SK-N-SH (cell line): ENCODE measurements around the gene HECTD2. TPM values are rescaled to one million over a fixed set of nuclear protein-coding genes. Genes with fewer than 3 reads are reported as not detected.

ENCODE experiments used
- CTCF ChIA-PET: fragments of 300-600, 350-600 bp; formaldehyde crosslinking; extraction: SDS; loops from one replicate; lab custom pipeline; 2021; lab: Yijun Ruan, JAX
- POLR2A ChIA-PET: fragments of 350-600 bp; sonication (Branson Sonifier 250); formaldehyde crosslinking; extraction: SDS; loops from one replicate; lab custom pipeline; 2020; ENCODE audit warnings: antibody characterized with exemption, inconsistent platforms; lab: Yijun Ruan, JAX
- DNase-seq: peaks from one replicate; pipeline ENCODE4 v3.0.0; 2012
- H2AFZ ChIP-seq: fragments of 200-600 bp; sonication (generic); 2 replicates; pipeline ENCODE4 v1.8.1; 2016; ENCODE audit warnings: antibody characterized with exemption, mild to moderate bottlenecking, low read depth
- H3F3A ChIP-seq: fragments of 200-600 bp; sonication (generic); replicated peaks from 2 replicates; pipeline ENCODE3; 2016; ENCODE audit warnings: antibody characterized with exemption, mild to moderate bottlenecking; ENCODE audit not compliant: insufficient read depth
- H3K27ac ChIP-seq, 2 experiments: fragments of 200-500 bp in 1 of 2; fragments of 200-600 bp in 1 of 2; sonication (Bioruptor generic) in 1 of 2; sonication (generic), shearing (Covaris generic) in 1 of 2; 2 replicates each; pipeline versions ENCODE4 v1.5.1 to v1.6.1; 2014 to 2016; ENCODE audit warnings: low read depth in 2 of 2, inconsistent platforms in 1 of 2, low read length in 1 of 2, mild to moderate bottlenecking in 1 of 2, mixed read lengths in 1 of 2
- H3K27me3 ChIP-seq: fragments of 200-600 bp; sonication (generic), shearing (Covaris generic); 2 replicates; pipeline ENCODE4 v1.6.1; 2016; ENCODE audit warnings: mixed run types; ENCODE audit not compliant: insufficient read depth
- H3K36me3 ChIP-seq, 2 experiments: fragments of 200-500 bp in 1 of 2; fragments of 200-600 bp in 1 of 2; sonication (Bioruptor generic) in 1 of 2; sonication (generic) in 1 of 2; replicated peaks in 1 of 2; 2 replicates each; pipeline versions ENCODE3 to v1.5.1; 2014 to 2016; ENCODE audit warnings: low read length in 1 of 2, mild to moderate bottlenecking in 1 of 2; ENCODE audit not compliant: insufficient read depth in 2 of 2, control insufficient read depth in 1 of 2
- H3K4me1 ChIP-seq, 2 experiments: fragments of 200-500 bp in 1 of 2; fragments of 200-600 bp in 1 of 2; sonication (Bioruptor generic) in 1 of 2; sonication (generic), shearing (Covaris generic) in 1 of 2; 2 replicates each; pipeline versions ENCODE4 v1.5.1 to v1.6.1; 2014 to 2016; ENCODE audit warnings: low read depth in 1 of 2, low read length in 1 of 2, mixed run types in 1 of 2; ENCODE audit not compliant: insufficient read depth in 2 of 2, control insufficient read depth in 1 of 2
- H3K4me2 ChIP-seq: fragments of 200-600 bp; sonication (generic), shearing (Covaris generic); 2 replicates; pipeline ENCODE4 v1.6.1; 2017; ENCODE audit warnings: mixed run types
- H3K4me3 ChIP-seq, 2 experiments: fragments of 200-500 bp in 1 of 2; fragments of 200-600 bp in 1 of 2; sonication (Bioruptor generic) in 1 of 2; sonication (generic), shearing (Covaris generic) in 1 of 2; 2 replicates each; pipeline versions ENCODE4 v1.5.1 to v1.8.1; 2014 to 2016; ENCODE audit warnings: low read depth in 2 of 2, inconsistent platforms in 1 of 2, low read length in 1 of 2, mild to moderate bottlenecking in 1 of 2, mixed read lengths in 1 of 2, moderate library complexity in 1 of 2
- H3K79me2 ChIP-seq: fragments of 200-600 bp; sonication (generic); 2 replicates; pipeline ENCODE4 v1.8.1; 2017; ENCODE audit warnings: mild to moderate bottlenecking; ENCODE audit not compliant: insufficient read depth
- H3K9ac ChIP-seq: fragments of 200-600 bp; sonication (generic); 2 replicates; pipeline ENCODE4 v1.6.1; 2017; ENCODE audit warnings: mixed run types
- H3K9me2 ChIP-seq: fragments of 200-600 bp; sonication (generic); 2 replicates; pipeline ENCODE4 v1.6.1; 2017; ENCODE audit warnings: mixed run types
- H3K9me3 ChIP-seq: fragments of 200-600 bp; sonication (generic); 2 replicates; pipeline ENCODE4 v1.6.1; 2017; ENCODE audit warnings: mixed run types, mild to moderate bottlenecking, moderate library complexity
- H4K20me1 ChIP-seq: fragments of 200-600 bp; sonication (generic); 2 replicates; pipeline ENCODE4 v1.6.1; 2017; ENCODE audit warnings: mild to moderate bottlenecking, mixed run types; ENCODE audit not compliant: insufficient read depth
- CHD2 ChIP-seq: fragments of 150-350 bp; IDR thresholded peaks from 2 replicates; pipeline ENCODE4 v1.6.1; 2018; ENCODE audit warnings: low read length; ENCODE audit not compliant: partially characterized antibody
- CTCF ChIP-seq: fragments of 200-600 bp; sonication (generic); IDR thresholded peaks from 2 replicates; pipeline ENCODE4 v1.6.1; 2017; ENCODE audit warnings: antibody characterized with exemption, mild to moderate bottlenecking, moderate library complexity
- ELF1 ChIP-seq: IDR thresholded peaks from 2 replicates; pipeline ENCODE4 v1.4.0; 2012
- EP300 ChIP-seq, 2 experiments: IDR thresholded peaks; 2 replicates each; pipeline versions ENCODE4 v1.4.0 to v1.6.1; 2012; ENCODE audit warnings: borderline replicate concordance in 1 of 2, low read depth in 1 of 2, low read length in 1 of 2
- EZH2phosphoT487 ChIP-seq: fragments of 200-600 bp; sonication (generic); IDR thresholded peaks from 2 replicates; pipeline ENCODE4 v1.6.1; 2017; ENCODE audit warnings: low read depth, mixed run types, mild to moderate bottlenecking, antibody characterized with exemption, moderate library complexity, borderline replicate concordance
- FOXJ3 ChIP-seq: sonication (generic); formaldehyde crosslinking; IDR thresholded peaks from 2 replicates; pipeline ENCODE4 v1.5.1; 2020; ENCODE audit warnings: mild to moderate bottlenecking, missing genetic modification reagents
- MEF2A ChIP-seq: IDR thresholded peaks from 2 replicates; pipeline ENCODE4 v1.4.0; 2012; ENCODE audit warnings: low read depth, borderline replicate concordance
- NFIC ChIP-seq: IDR thresholded peaks from 2 replicates; pipeline ENCODE4 v1.4.0; 2012; ENCODE audit warnings: borderline replicate concordance
- NRF1 ChIP-seq: IDR thresholded peaks from 2 replicates; pipeline ENCODE4 v1.6.1; 2012; ENCODE audit warnings: low read depth, mild to moderate bottlenecking, low read length
- POLR2AphosphoS5 ChIP-seq: IDR thresholded peaks from 2 replicates; pipeline ENCODE4 v1.6.1; 2012; ENCODE audit warnings: low read depth, low read length
- RAD21 ChIP-seq: IDR thresholded peaks from 2 replicates; pipeline ENCODE4 v1.6.1; 2012; ENCODE audit warnings: mild to moderate bottlenecking, low read length
- RCOR1 ChIP-seq: fragments of 150-350 bp; IDR thresholded peaks from 2 replicates; pipeline ENCODE4 v1.6.1; 2017; ENCODE audit warnings: antibody characterized with exemption, low read length
- RFX5 ChIP-seq: IDR thresholded peaks from 2 replicates; pipeline ENCODE4 v1.6.1; 2012; ENCODE audit warnings: mild to moderate bottlenecking, improper control_type of control experiment, low read length
- RXRA ChIP-seq: IDR thresholded peaks from 2 replicates; pipeline ENCODE4 v1.4.0; 2012; ENCODE audit warnings: low read depth, mild to moderate bottlenecking, borderline replicate concordance
- SMC3 ChIP-seq: IDR thresholded peaks from 2 replicates; pipeline ENCODE4 v1.6.1; 2012; ENCODE audit warnings: low read depth, low read length, improper control_type of control experiment
- TAF1 ChIP-seq: IDR thresholded peaks from 2 replicates; pipeline ENCODE4 v1.6.1; 2012; ENCODE audit warnings: low read depth, mild to moderate bottlenecking, low read length, moderate library complexity, borderline replicate concordance
- TCF12 ChIP-seq: IDR thresholded peaks from 2 replicates; pipeline ENCODE4 v1.4.0; 2012
- USF1 ChIP-seq: IDR thresholded peaks from 2 replicates; pipeline ENCODE4 v1.4.0; 2012; ENCODE audit warnings: low read depth, borderline replicate concordance
- USF2 ChIP-seq: fragments of 150-350 bp; IDR thresholded peaks from 2 replicates; pipeline ENCODE4 v1.6.1; 2017; ENCODE audit warnings: antibody characterized with exemption, low read length, low read depth, borderline replicate concordance
- YY1 ChIP-seq: IDR thresholded peaks from 2 replicates; pipeline ENCODE4 v1.4.0; 2012; ENCODE audit warnings: low read depth, mild to moderate bottlenecking
- WGBS: methylation state at CpG from one replicate; pipeline ENCODE4 v1.1.6; 2017; ENCODE audit warnings: low lambda C conversion rate; 5-methylcytosine and 5-hydroxymethylcytosine counted together
- polyA plus RNA-seq, 3 experiments: library from polyadenylated mRNA; depleted of rRNA; stranded (reverse); fragments of >200 nt; gene quantifications; 2 replicates each; pipeline ENCODE4 v1.2.3, GENCODE V29; 2012

The HECTD2 gene
- polyA plus RNA-seq, 1 of the 3 experiments (the other 2 are of a cell fraction): 4.1 TPM

- H3K36me3 ChIP-seq: no peaks in the 10 kb centered on the region
- no peak overlapping the region for H3K9ac ChIP-seq
- no peak for DNase-seq
- H4K20me1 ChIP-seq: no peaks in the 10 kb centered on the region
- TF ChIP-seq MEF2A: no peak
- no peak for TF ChIP-seq NFIC
- TF ChIP-seq SMC3: no peak
- TF ChIP-seq YY1: no peak
- TF ChIP-seq RXRA: no peak
- no peak for TF ChIP-seq FOXJ3
- TF ChIP-seq ELF1: no peak
- no peak for TF ChIP-seq NRF1
- H3K4me1 ChIP-seq: no peaks in the 10 kb centered on the region
- ChIA-PET CTCF (no interaction called here), POLR2A (no interaction called here)
- no peak overlapping the region for H3K4me3 ChIP-seq
- H3K79me2 ChIP-seq: no peaks in the 10 kb centered on the region
- H3F3A ChIP-seq: no peaks in the 10 kb centered on the region
- no peak overlapping the region for H3K27ac ChIP-seq
- no peaks in the 10 kb centered on the region for H3K9me3 ChIP-seq
- WGBS: 81% methylated on average over 1 of the region's 1 CpG
- H3K4me2 ChIP-seq: no peak overlapping the region
- H3K27me3 ChIP-seq: no peaks in the 10 kb centered on the region
- no peak overlapping the region; the same call in 1 of the 2 replicates for H2AFZ ChIP-seq
- no peaks in the 10 kb centered on the region for H3K9me2 ChIP-seq
Measured at GRCh38 chr10:91366704-91367103, 43.4 kb upstream of the HECTD2 start.

GRCh38 chr10:91367127-91367531, 43.0 kb upstream of the HECTD2 start:
- H3K9me3 ChIP-seq: no peaks in the 10 kb centered on the region
- H3K36me3 ChIP-seq: no peaks in the 10 kb centered on the region
- DNase-seq: no peak
- H3K9ac ChIP-seq: no peak overlapping the region
- H3K27ac ChIP-seq: no peak overlapping the region
- TF ChIP-seq RFX5 (no peak), POLR2AphosphoS5 (no peak), SMC3 (no peak), RAD21 (no peak), RCOR1 (no peak), USF2 (no peak), CTCF (no peak), EP300 (IDR thresholded peaks at IDR 0.05; ENCODE audit: borderline replicate concordance in 1 of 2, low read depth in 1 of 2, low read length in 1 of 2) (no peak), USF1 (no peak), ELF1 (no peak), FOXJ3 (no peak), TCF12 (no peak), MEF2A (no peak), TAF1 (no peak), EZH2phosphoT487 (no peak), CHD2 (no peak)
- H3K79me2 ChIP-seq: no peaks in the 10 kb centered on the region
- H3K9me2 ChIP-seq: no peaks in the 10 kb centered on the region
- no peaks in the 10 kb centered on the region for H3F3A ChIP-seq
- H3K4me3 ChIP-seq: no peak overlapping the region
- no peaks in the 10 kb centered on the region for H3K4me1 ChIP-seq
- H3K4me2 ChIP-seq: no peak overlapping the region
- H2AFZ ChIP-seq: no peak overlapping the region; the same call in 1 of the 2 replicates
- no peaks in the 10 kb centered on the region for H4K20me1 ChIP-seq
- ChIA-PET CTCF (no interaction called here), POLR2A (no interaction called here)
- no peaks in the 10 kb centered on the region for H3K27me3 ChIP-seq
